GM12865 (cell line): ENCODE measurements around the gene KLC4.

ENCODE experiments used
- DNase-seq: peaks from one replicate; pipeline ENCODE4 v3.0.0; 2010; ENCODE audit warnings: low read depth
- H3K4me3 ChIP-seq: 2 replicates; pipeline ENCODE4 v1.5.1; 2011; ENCODE audit warnings: mild to moderate bottlenecking, low read depth, low read length, control low read depth
- TF ChIP-seq, protein P1 (sequence below): IDR thresholded peaks from 2 replicates; pipeline ENCODE4 v1.5.1; 2011; ENCODE audit warnings: low read length, control low read depth, low read depth, inconsistent platforms; ENCODE audit not compliant: insufficient read depth; ENCODE audit errors: missing control alignments

Gene KLC4

DNA sequence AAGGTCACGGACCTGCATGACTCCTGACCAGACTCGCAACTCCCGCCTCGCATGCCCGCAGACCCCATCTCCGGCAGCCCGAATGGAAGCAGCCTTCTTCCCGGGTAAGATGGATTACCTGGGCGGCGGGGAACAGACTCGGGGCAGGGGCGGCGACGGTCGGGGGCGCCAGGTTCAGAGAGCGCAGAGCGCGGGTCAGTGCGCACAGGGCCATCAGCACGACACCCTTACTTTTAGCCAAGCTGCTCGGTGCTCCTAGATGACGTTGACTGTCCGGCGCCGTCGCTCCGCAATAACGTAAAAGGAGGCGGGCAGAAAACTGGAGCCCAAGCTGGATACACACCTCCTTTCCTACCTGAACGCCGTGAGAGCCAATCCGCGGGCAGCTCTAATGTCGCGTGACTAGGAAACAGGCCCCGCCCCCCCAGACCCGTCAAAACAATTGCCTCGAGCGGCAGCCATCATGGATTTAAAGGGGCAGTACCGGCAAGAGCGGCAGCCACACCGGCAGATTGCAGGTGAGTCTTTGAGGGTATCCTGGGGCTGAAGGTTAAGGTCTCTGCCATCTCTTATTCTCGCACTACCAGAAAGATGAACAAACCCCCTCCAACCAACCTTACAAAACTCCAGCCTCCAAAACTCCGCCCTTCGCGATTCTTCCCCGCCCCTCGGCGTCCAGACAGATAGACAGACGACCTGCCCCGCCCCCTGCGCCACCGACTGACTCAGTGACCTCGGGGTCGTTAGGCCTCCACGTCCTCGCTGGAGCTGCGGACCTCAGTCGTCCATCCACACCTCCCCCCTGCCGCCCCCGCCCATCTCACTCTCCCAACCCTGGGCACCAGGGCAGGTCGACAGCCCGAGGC, at the start of gene KLC4, which contains the start of gene MRPL2:
TSS of gene KLC4 (plus strand) at position 464 of the 866 bp plus-strand sequence. CDS start 1,705 bp downstream, outside the sequence.
TSS of gene MRPL2 (minus strand) at position 267 of the 866 bp plus-strand sequence. CDS start at position 214, 53 bp downstream.
- H3K4me3 ChIP-seq = peak within 1 kb of the TSS; percentile 93
- TF ChIP-seq, protein P1, sequence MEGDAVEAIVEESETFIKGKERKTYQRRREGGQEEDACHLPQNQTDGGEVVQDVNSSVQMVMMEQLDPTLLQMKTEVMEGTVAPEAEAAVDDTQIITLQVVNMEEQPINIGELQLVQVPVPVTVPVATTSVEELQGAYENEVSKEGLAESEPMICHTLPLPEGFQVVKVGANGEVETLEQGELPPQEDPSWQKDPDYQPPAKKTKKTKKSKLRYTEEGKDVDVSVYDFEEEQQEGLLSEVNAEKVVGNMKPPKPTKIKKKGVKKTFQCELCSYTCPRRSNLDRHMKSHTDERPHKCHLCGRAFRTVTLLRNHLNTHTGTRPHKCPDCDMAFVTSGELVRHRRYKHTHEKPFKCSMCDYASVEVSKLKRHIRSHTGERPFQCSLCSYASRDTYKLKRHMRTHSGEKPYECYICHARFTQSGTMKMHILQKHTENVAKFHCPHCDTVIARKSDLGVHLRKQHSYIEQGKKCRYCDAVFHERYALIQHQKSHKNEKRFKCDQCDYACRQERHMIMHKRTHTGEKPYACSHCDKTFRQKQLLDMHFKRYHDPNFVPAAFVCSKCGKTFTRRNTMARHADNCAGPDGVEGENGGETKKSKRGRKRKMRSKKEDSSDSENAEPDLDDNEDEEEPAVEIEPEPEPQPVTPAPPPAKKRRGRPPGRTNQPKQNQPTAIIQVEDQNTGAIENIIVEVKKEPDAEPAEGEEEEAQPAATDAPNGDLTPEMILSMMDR = no peak
- peak; percentile 98 for DNase-seq

DNA sequence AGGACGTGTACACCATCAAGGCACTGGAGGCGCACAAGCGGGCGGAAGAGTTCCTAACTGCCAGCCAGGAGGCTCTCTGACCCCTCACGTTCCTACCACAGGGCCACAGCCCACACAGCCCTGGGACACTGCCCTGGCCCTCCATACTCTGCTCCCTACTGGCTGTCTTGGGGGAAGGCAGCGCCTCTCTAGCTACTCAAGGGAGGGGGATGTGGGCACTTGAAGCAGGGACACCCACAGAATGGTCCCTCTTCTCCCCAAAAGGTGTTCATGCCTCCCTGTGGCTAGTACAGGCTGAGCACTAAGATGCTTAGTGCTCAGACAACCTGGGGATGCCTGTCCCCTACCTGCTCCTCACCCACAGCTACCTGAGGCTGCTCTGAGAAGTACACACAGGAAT, 48.2 kb upstream of the KLC4 start:
- H3K4me3 ChIP-seq = no peak overlapping the region
- TF ChIP-seq, protein P1 = no peak
- DNase-seq = no peak

DNA sequence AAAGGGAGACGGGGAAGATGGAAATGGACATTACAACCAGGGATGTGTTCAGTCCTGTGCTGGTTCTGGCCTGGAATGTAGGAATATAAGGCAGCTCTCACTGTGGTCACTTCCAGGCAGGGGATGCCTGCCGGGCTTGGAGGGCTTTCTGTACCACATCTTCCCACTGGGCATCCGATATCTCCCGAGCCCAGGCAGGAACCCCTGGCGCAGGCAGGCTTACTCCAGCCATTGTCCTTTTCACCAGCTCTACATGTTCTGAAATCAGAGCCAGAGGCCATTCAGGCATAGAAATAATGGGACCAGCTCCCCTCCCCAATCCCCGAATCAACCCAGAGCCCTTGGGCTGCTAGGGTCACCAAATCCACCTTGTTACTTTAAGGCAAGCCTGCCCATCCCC, 47.1 kb upstream of the KLC4 start:
- no peak for DNase-seq
- peak overlapping the region; percentile 94 for H3K4me3 ChIP-seq
- TF ChIP-seq, protein P1 = no peak

DNA sequence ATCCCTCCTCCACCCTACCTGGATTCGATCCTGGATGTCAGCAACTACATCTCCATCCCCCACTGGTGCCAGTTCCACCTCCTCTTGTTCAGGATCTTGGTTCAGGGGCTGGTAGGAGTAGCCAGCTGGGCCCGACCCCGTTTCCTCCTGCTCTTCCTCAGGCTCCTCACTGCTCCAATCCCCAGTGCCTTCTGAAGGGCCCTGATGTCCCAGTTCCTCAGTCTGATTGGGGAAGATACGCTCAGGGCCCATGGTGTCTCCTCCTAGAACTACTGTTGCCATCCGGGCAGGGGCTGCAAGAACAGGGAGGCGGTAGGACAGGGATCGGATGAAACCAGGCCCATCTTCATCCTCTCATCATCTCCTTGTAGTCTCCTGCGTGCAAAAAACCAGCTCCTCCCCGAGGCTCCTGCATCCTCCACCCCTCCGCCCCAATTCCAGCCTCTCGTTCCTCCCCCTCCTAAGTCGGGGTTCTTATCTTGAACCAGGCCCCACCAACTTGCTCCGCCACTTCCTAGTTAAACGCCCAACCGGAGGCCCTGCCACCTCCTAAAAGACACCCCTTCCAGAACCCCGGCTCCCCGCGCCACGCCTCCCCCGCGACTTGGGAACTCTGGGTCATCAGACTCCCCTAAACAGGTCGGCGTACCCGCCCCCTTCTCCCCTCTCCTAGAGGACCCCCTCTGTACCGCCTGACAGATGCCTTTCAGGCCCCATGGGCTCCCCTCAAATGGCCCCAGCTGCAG, 46.2 kb upstream of the KLC4 start:
- DNase-seq = no peak
- H3K4me3 ChIP-seq = peak overlapping the region; percentile 94
- TF ChIP-seq, protein P1 = no peak

DNA sequence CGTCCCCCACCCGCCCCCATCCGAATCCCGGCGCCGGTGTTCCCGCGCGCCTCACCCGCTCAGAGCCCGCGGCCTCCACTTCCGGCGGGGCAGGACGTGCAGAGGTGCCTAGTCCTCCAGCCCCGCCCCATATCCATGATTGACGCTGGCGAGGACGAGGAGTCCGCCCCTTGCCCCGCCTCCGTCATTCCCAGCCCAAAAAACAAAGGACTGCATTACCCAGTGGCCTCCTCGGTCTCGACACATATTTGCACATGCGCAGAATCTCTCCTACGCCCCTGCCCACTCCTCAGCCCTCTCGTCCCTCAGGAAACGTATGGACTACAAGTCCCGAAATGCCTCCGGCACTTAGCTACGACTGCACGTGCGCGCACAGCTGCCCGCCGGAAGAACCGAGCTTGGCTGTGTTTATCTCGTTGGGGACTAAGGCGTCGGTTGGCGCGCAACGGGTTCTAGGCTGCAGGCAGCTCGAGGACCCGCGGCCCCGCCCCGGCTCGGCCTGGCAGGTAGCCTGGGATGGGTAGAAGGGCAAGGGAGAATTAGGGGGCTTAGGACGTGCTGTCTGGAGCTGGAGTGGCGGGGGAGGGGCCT, 45.5 kb upstream of the KLC4 start, which contains the start of the genes KLHDC3 and MEA1:
TSS of gene KLHDC3 (plus strand) at position 407 of the 591 bp plus-strand sequence. CDS start 2,944 bp downstream, outside the sequence.
TSS of gene MEA1 (minus strand) at position 104 of the 591 bp plus-strand sequence. CDS start 133 bp downstream, outside the sequence.
- H3K4me3 ChIP-seq = peak within 1 kb of the TSS; percentile 94
- TF ChIP-seq, protein P1 = no peak
- DNase-seq = peak; percentile 100

DNA sequence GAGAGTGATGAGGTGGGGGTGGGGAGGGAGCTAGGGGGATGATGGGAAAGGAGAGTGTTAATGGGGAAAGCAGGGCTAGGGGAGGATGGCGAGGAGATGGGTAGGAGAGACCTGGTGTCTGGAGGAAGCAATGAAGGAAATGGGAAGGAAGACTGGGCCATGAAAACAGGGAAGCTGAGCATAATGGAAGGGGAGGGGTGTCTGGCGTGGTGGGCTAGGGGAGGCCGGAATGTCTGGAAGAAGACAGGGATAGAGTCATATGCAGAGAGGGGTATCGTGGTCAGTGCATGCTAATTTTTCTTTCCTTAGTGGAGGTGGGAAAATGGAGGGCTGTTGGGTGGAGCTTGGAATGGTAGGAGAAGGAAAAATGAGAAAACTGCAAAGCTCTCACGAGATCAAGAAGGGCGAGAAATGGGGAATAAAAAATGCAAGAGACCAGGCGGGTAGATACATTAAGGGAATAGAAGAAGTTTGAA, 45.0 kb upstream of the KLC4 start:
- no peak for DNase-seq
- H3K4me3 ChIP-seq = peak overlapping the region; percentile 87
- TF ChIP-seq, protein P1 = no peak
